Measurements from ENCODE around the gene ZYX.

DNA sequence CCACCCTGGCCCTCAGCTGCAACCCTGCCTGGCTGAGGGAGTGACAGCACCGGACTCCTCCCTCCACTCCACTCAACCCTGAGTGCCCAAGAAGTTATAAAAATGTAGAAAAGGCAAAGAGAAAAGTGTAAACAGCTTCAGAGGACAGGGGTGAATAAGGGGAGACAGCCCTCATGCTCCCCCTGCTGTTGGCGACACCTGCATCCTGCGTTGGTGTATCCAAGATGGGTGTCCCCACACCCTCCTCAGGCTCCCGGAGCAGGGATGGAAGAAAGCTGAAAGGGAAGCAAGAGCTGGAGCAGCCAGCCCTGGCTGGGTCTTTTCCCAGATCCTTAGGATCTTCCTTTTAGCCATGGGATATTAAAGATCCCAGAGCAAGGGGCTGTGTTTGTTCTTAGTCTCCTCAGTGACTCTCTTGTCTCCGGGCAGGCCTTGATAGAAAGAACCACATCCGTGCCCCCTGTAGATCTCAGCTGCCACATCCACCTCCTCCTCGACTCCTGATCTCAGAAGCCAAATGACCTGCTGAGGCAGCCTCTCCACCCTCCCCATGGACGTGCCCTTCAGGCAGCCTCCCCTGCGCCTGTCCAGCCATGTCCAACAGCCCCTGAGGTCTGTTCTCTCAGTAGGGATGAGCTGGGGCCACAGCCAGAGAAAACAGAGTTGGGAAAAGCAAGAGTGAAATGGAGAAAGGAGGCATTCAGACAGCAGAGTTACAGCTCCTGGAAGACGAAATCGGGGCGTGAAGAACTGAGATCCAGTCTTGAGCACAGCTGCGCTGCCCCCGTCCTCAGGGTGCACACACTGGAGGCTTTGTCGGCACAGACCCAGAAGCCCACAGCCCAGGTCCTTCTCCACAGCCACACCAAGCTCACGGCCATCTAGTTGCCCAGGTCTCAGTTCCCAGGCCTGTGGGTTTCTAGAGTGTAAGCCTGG is 25.4 kb upstream of the ZYX start:
- TF ChIP-seq, protein P1, sequence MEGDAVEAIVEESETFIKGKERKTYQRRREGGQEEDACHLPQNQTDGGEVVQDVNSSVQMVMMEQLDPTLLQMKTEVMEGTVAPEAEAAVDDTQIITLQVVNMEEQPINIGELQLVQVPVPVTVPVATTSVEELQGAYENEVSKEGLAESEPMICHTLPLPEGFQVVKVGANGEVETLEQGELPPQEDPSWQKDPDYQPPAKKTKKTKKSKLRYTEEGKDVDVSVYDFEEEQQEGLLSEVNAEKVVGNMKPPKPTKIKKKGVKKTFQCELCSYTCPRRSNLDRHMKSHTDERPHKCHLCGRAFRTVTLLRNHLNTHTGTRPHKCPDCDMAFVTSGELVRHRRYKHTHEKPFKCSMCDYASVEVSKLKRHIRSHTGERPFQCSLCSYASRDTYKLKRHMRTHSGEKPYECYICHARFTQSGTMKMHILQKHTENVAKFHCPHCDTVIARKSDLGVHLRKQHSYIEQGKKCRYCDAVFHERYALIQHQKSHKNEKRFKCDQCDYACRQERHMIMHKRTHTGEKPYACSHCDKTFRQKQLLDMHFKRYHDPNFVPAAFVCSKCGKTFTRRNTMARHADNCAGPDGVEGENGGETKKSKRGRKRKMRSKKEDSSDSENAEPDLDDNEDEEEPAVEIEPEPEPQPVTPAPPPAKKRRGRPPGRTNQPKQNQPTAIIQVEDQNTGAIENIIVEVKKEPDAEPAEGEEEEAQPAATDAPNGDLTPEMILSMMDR (conservative IDR thresholded peaks at IDR 0.05) = no peak
- TF ChIP-seq EZH2 (IDR thresholded peaks at IDR 0.05; ENCODE audit: low read depth) = no peak
